ENCODE measurements around the gene PASK.

DNA sequence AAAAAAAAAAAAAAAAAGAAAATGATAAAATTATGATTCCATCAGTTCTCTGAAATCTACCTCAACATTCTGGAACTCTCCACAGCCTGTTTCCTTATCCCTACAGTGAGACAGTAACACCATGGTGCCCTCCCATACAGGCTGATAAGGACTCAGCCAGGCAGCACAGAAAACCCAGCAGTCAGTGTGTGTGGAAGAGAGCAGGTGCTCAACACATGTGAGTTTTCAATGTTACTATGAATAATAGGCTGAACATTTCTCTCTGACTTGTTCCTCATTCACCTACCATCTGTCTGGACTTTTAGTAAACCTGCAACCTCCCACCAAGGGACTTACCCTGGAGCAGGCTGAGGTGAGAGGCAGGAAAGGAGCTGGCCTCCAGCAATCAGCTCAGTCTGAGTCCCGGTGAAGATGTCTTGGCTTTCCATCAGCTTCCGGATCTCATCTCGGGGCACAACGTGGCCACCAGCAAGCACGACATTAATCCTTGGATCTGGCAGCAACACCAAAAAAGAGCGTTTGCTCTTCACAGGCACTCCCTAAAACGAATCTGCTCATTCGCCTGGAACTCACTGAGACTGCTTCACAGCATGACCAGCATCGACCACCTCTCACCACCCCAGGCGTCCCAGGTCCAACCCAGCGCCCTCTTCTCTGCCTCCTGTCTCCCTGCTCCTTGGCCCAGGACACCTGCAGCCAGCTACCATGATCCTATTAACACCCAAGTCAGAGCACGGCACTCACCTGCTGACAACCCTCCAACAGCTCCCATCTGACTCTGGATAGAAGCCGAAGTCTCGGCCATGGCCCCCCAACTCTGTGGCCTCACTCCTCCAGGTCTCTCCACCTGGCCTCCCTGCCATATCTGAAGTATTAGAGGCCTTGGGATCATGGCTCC lies 16.5 kb downstream of the PASK start:
- TF ChIP-seq, protein P1, sequence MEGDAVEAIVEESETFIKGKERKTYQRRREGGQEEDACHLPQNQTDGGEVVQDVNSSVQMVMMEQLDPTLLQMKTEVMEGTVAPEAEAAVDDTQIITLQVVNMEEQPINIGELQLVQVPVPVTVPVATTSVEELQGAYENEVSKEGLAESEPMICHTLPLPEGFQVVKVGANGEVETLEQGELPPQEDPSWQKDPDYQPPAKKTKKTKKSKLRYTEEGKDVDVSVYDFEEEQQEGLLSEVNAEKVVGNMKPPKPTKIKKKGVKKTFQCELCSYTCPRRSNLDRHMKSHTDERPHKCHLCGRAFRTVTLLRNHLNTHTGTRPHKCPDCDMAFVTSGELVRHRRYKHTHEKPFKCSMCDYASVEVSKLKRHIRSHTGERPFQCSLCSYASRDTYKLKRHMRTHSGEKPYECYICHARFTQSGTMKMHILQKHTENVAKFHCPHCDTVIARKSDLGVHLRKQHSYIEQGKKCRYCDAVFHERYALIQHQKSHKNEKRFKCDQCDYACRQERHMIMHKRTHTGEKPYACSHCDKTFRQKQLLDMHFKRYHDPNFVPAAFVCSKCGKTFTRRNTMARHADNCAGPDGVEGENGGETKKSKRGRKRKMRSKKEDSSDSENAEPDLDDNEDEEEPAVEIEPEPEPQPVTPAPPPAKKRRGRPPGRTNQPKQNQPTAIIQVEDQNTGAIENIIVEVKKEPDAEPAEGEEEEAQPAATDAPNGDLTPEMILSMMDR (conservative IDR thresholded peaks at IDR 0.05 in 1 of 2, IDR thresholded peaks at IDR 0.05 in 1 of 2; ENCODE audit: low read depth in 1 of 2, low read length in 2 of 2) = no peak
- no peak for TF ChIP-seq EZH2 (IDR thresholded peaks at IDR 0.05; ENCODE audit: low read length, missing control alignments)
